Adrenal gland (tissue), 12 donors: ENCODE measurements around the gene RAB9A. TPM values are rescaled to one million over a fixed set of nuclear protein-coding genes. Genes with fewer than 3 reads are reported as not detected.
"Not testable (repeated sequence)": the region's sequence is repeated elsewhere in the genome, so short reads cannot be mapped to it uniquely, and the experiment has no call there.

Source experiments
- DNase-seq, 7 donors: peaks; one replicate each; pipeline ENCODE4 v3.0.0-alpha.2; 2019 to 2020
- H3K27ac ChIP-seq, 5 donors: fragments of 200-600 bp; sonication (generic) in 4 of 5; 1 replicate in 3 of 5; 2 replicates in 2 of 5; pipeline versions ENCODE4 v1.5.1 to v1.8.0; 2016 to 2020; ENCODE audit warnings: mild to moderate bottlenecking in 1 of 5
- H3K27me3 ChIP-seq: fragments of 200-600 bp; 2 replicates; pipeline ENCODE4 v1.8.0; 2021
- H3K36me3 ChIP-seq, 2 donors: fragments of 200-600 bp; replicated peaks in 1 of 2; 1 replicate in 1 of 2; 2 replicates in 1 of 2; pipeline versions ENCODE4 v1.5.1 to v1.8.0; 2018 to 2022
- H3K4me1 ChIP-seq, 2 donors: fragments of 200-600 bp; replicated peaks in 1 of 2; 1 replicate in 1 of 2; 2 replicates in 1 of 2; pipeline versions ENCODE4 v1.5.1 to v1.8.0; 2018 to 2021
- H3K4me3 ChIP-seq, 4 donors: fragments of 200-600 bp; sonication (generic) in 3 of 4; one replicate each; pipeline ENCODE4 v1.5.1; 2016 to 2018
- H3K9me3 ChIP-seq, 3 donors: fragments of 200-600 bp; sonication (generic) in 1 of 3; replicated peaks in 1 of 3; 1 replicate in 2 of 3; 2 replicates in 1 of 3; pipeline versions ENCODE4 v1.5.1 to v1.8.0; 2016 to 2021
- POLR2A ChIP-seq, 2 donors: fragments of 450-650 bp; IDR thresholded peaks; one replicate each; pipeline ENCODE4 v1.6.1; 2017; ENCODE audit warnings: antibody characterized with exemption in 2 of 2, mild to moderate bottlenecking in 2 of 2, moderate library complexity in 1 of 2
- WGBS, 4 donors: extraction: QIAGEN DNeasy Blood & Tissue Kit in 2 of 4; methylation state at CpG; one replicate each; pipeline versions ENCODE4 v1.1.5 to v1.1.7; 2013 to 2017; 5-methylcytosine and 5-hydroxymethylcytosine counted together
- intact Hi-C, 2 donors: fragments of 100-400 bp; cut with DNase I; formaldehyde crosslinking; loops; one replicate each; pipeline versions ENCODE4 v1.14.1 to v1.15.0; 2022 to 2023
- polyA plus RNA-seq, 3 donors: library from polyadenylated mRNA; stranded (reverse); fragments of 200-250 nt in 2 of 3; fragments of 350-450 nt in 1 of 3; fragmentation: Illumina TruSeq in 1 of 3; extraction: RNeasy Lipid Tissue Mini Kit (QIAGEN cat#74804) in 1 of 3; gene quantifications; one replicate each; pipeline ENCODE4 v1.2.3, GENCODE V29; 2013 to 2014
- total RNA-seq, 9 donors: library from RNA; depleted of rRNA in 4 of 9; stranded (reverse); fragments of >200 nt in 4 of 9; fragments of 120-200 nt in 1 of 9; fragmentation: NEBNext Ultra II Directional in 1 of 9; extraction: Animal tissue kit (Norgen Biotek cat#: 25700) in 1 of 9; gene quantifications; one replicate each; pipeline versions ENCODE4 v1.1.0 to v1.2.4, GENCODE V29; 2013 to 2023
- TF ChIP-seq, protein P1 (sequence below), 6 experiments: fragments of 450-650 bp in 4 of 6; fragments of 200-600 bp in 2 of 6; sonication (generic) in 1 of 6; IDR thresholded peaks; 1 replicate in 5 of 6; 2 replicates in 1 of 6; pipeline versions ENCODE4 v1.5.1 to v1.8.0; 2016 to 2021; ENCODE audit warnings: antibody characterized with exemption in 6 of 6, mild to moderate bottlenecking in 2 of 6, moderate library complexity in 1 of 6
- donor health status: healthy with polysubstance abuse.
- donor health status: Bipolar disorder and iron deficiency.
- donor health status: DM: yes; HTN: yes; CAD: no.
- donor health status: DM: no; HTN: no; CAD: no.
- donor health status: DM: no; HTN: no; CAD: no.
- donor health status: DM: yes; HTN: yes; CAD: no.

RAB9A gene
- total and polyA plus RNA-seq, 12 donors, result 23.8 to 153 (median 66.9) TPM

DNA sequence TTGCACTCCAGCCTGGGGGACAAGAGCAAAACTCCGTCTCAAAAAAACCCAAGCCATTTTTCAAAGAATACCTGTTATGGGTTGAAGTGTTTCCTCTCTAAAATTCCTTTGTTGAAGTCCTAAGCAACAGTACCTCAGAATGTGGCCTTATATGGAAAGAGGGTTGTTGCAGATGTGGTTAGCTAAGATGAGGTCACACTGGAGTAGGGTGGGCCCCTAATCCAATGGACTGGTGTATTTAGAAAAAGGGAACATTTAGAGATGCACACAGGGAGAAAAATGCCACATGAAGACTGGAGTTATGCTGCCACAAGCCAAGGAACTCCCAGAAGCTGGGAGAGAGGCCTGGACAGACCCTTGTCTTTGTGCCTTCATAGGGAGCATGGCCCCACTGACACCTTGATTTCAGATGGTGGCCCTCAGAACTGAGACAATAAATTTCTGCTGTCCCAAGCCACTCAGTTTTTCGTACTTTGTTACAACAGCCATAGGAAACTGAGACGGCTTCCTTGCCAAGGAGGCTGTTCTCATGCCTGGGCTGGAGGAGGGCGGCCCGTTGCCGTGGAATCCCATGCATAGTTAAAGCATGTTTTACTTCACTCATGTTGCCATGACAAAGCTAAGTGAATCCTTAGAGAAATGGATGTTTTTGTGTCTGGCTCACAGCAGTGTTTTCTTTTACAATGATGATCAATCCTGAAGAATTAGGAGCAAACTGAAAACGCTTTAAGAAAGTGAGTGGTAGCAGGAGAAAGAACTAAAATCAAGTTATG is 29.0 kb downstream of the RAB9A start:
- WGBS, 4 donors, result 64 to 87% (median 78%) methylated on average over 3 to 7 of the region's 7 CpGs
- intact Hi-C loops, result no loop called here
- Histone ChIP-seq H3K27ac (no peak overlapping the region), H3K9me3 (no peaks in the 10 kb centered on the region), H3K4me3 (no peak overlapping the region), H3K27me3 (no peaks in the 10 kb centered on the region), H3K4me1 (peaks cover 4 to 8% of the 10 kb centered on the region in 2 donors), H3K36me3 (peaks cover 0 to 16% of the 10 kb centered on the region in 2 donors)
- no peak for DNase-seq
- TF ChIP-seq POLR2A (IDR thresholded peaks at IDR 0.05), result no peak

DNA sequence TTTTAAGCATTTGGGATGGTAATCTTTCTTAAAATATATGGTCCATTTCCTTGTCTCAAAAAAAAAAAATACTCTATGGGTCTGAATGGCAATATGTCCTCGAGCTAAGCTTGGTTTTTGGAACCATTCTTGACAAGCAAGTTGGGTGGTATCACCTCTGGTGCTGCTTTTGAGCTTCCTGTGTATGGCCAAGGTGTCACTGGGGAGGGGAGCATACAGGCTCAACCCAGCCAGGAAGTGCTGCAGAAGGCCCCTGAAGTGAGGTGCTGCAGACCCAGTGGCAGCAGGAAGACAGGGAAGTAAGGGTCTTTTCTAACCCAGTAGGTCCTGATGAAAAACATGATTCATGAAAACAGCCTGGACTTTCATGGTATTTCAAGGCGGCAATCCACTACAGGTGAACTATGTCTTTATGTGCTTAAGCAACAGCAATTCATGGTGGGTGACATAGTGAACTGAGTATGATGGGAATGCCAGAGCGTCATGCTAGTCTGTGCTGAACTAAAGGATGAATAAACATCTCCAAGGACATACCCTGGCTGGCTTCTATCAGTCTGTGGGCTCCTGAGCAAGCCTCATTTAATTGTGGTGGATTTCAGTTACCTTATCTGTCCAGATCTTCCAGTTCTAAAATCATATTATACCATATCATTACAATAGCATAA is 30.4 kb downstream of the RAB9A start:
- TF ChIP-seq, protein P1, sequence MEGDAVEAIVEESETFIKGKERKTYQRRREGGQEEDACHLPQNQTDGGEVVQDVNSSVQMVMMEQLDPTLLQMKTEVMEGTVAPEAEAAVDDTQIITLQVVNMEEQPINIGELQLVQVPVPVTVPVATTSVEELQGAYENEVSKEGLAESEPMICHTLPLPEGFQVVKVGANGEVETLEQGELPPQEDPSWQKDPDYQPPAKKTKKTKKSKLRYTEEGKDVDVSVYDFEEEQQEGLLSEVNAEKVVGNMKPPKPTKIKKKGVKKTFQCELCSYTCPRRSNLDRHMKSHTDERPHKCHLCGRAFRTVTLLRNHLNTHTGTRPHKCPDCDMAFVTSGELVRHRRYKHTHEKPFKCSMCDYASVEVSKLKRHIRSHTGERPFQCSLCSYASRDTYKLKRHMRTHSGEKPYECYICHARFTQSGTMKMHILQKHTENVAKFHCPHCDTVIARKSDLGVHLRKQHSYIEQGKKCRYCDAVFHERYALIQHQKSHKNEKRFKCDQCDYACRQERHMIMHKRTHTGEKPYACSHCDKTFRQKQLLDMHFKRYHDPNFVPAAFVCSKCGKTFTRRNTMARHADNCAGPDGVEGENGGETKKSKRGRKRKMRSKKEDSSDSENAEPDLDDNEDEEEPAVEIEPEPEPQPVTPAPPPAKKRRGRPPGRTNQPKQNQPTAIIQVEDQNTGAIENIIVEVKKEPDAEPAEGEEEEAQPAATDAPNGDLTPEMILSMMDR (IDR thresholded peaks at IDR 0.05), result no peak
- TF ChIP-seq POLR2A (IDR thresholded peaks at IDR 0.05), result no peak
- no peaks in the 10 kb centered on the region for H3K9me3 ChIP-seq
- peaks cover 4 to 8% of the 10 kb centered on the region in 2 donors for H3K4me1 ChIP-seq
- H3K27me3 ChIP-seq, result no peaks in the 10 kb centered on the region
- no peak overlapping the region for H3K4me3 ChIP-seq
- intact Hi-C loops, result no loop called here
- DNase-seq, result no peak
- 79 to 91% (median 82%) methylated on average over 3 of the region's 3 CpGs for WGBS, 4 donors
- peaks cover 0 to 16% of the 10 kb centered on the region in 2 donors for H3K36me3 ChIP-seq
- H3K27ac ChIP-seq, result no peak overlapping the region

DNA sequence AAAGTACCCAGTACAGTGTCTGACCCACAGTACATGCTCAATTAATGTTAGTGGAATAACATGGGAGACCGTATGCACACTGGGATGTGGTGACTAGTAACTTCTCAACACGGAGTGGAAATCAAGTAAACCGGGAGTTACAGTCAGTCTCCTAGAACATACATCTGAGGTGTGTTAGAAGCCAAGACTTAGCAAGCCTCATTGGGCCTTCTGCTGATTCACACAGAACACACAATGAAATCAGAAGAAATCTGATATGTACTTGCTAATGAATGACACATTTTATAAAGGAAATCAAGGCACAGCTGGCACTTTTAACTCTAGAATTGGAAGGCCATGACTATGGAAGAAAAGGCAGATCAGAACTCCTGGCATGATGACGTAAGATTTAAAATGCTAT is 32.4 kb downstream of the RAB9A start:
- Histone ChIP-seq H3K27me3 (no peaks in the 10 kb centered on the region), H3K4me1 (peaks cover 4 to 8% of the 10 kb centered on the region in 2 donors), H3K36me3 (peaks cover 0 to 16% of the 10 kb centered on the region in 2 donors), H3K27ac (peak overlapping the region in 2 of 5 donors; percentile 26 to 41), H3K4me3 (no peak overlapping the region), H3K9me3 (no peaks in the 10 kb centered on the region)
- no peak for TF ChIP-seq POLR2A (IDR thresholded peaks at IDR 0.05)
- TF ChIP-seq, protein P1 (IDR thresholded peaks at IDR 0.05), result no peak
- no peak for DNase-seq
- WGBS, 4 donors, result 86 to 89% (median 88%) methylated on average over 4 of the region's 4 CpGs
- intact Hi-C loops, result no loop called here

DNA sequence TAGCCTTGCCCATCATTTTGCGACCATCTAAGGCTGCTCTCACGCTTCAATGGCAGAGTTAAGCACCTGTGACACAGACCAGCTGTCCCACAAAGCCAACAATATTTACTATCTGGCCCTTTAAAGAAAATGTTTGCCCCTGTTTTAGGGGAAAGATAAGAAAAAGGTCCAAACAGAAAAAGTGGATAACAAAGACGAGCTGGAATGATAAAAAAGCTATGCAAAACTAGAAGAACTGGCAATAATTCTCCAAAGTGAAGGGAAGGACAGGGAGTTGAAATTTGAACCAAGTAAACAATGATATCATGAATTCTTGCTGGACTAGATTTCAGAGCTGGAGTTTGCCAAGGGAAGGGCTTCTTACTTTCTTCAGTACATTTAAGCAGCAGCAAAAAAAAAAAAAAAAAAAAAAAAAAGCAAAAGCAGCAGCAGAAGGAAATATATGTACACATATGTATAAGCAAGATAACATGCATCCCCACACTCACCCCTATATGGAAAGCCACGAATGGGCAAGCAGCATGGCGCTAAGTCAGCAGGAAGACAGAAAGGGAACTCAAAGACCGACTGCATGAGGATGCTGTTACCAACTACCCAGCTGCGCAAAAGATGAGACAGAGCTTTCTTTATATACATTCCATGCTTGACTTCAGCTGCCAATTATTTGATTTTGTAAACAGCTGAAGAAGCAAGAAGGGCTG is 33.0 kb downstream of the RAB9A start:
- Histone ChIP-seq H3K9me3 (no peaks in the 10 kb centered on the region), H3K27me3 (no peaks in the 10 kb centered on the region), H3K36me3 (peaks cover 0 to 16% of the 10 kb centered on the region in 2 donors), H3K4me1 (peaks cover 4 to 8% of the 10 kb centered on the region in 2 donors), H3K27ac (peak overlapping the region in 2 of 5 donors; percentile 26 to 41), H3K4me3 (no peak overlapping the region)
- no peak for TF ChIP-seq POLR2A (IDR thresholded peaks at IDR 0.05)
- TF ChIP-seq, protein P1 (IDR thresholded peaks at IDR 0.05), result no peak
- intact Hi-C loops, result no loop called here
- DNase-seq, result peak in 1 of 7 donors; percentile 40
- WGBS, 4 donors, result 56 to 69% (median 59%) methylated on average over 6 to 7 of the region's 7 CpGs

DNA sequence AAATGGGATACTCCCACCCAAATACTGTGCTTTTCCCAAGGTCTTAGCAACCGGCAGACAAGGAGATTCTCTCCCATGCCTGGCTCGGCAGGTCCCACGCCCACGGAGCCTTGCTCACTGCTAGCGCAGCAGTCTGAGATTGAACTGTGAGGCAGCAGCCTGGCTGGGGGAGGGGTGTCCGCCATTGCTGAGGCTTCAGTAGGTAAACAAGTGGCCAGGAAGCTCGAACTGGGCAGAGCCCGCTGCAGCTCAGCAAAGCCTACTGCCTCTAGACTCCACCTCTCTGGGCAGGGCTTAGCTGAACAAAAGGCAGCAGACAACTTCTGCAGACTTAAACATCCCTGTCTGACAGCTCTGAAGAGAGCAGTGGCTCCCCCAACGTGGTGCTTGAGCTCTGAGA is 36.0 kb downstream of the RAB9A start:
- 89 to 90% methylated on average over 9 of the region's 9 CpGs; no CpG with 5 or more reads in 2 of the 4 donors for WGBS, 4 donors

DNA sequence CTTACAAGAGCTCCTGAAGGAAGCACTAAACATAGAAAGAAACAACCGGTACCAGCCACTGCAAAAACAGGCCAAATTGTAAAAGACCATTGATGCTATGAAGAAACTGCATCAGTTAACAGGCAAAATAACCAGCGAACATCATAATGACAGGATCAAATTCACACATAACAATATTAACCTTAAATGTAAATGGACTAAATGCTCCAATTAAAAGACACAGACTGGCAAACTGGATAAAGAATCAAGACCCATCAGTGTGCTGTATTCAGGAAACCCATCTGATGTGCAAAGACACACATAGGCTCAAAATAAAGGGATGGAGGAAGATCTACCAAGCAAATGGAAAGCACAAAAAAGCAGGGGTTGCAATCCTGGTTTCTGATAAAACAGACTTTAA is 37.7 kb downstream of the RAB9A start:
- H3K4me1 ChIP-seq, H3K36me3 ChIP-seq, DNase-seq, intact Hi-C loops, H3K9me3 ChIP-seq, H3K4me3 ChIP-seq, H3K27ac ChIP-seq, H3K27me3 ChIP-seq: not testable (repeated sequence)
- 90 to 95% (median 94%) methylated on average over 2 of the region's 2 CpGs for WGBS, 4 donors

More for the DNA sequence above, 36.0 kb downstream of the RAB9A start:
- H3K27me3 ChIP-seq, H3K4me3 ChIP-seq, H3K4me1 ChIP-seq, H3K9me3 ChIP-seq, H3K36me3 ChIP-seq, H3K27ac ChIP-seq, DNase-seq, intact Hi-C loops: not testable (repeated sequence)

DNA sequence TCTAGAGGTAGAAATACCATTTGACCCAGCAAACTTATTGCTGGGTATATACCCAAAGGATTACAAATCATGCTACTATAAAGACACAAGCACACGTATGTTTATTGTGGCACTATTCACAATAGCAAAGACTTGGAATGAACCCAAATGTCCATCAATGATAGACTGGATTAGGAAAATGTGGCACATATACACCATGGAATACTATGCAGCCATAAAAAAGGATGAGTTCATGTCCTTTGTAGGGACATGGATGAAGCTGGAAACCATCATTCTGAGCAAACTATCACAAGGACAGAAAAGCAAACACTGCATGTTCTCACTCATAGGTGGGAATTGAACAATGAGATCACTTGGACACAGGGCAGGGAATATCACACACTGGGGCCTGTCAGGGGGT is 41.6 kb downstream of the RAB9A start:
- H3K36me3 ChIP-seq, H3K27ac ChIP-seq, intact Hi-C loops, DNase-seq, H3K4me3 ChIP-seq, H3K4me1 ChIP-seq, H3K27me3 ChIP-seq, H3K9me3 ChIP-seq: not testable (repeated sequence)
- WGBS, 4 donors, result 100% methylated on average over 1 of the region's 1 CpG
